Measurements from ENCODE around the gene KCNAB1. TPM values are rescaled to one million over a fixed set of nuclear protein-coding genes. Genes with fewer than 3 reads are reported as not detected.

KCNAB1 gene
- total and polyA plus RNA-seq, 2 of the 8 experiments (the other 6 are each of a cell fraction or from before 2014, with no cell fraction given) = 0.51 to 2.3 TPM

GRCh38 chr3:156404217-156404616 lies 283.8 kb downstream of the KCNAB1 start:
- Histone ChIP-seq H3K27ac (ENCODE audit: low read depth, low read length) (no peak overlapping the region), H3K4me1 (replicated peaks in 1 of 4; ENCODE audit: control insufficient read depth in 3 of 4, insufficient read depth in 4 of 4, low read length in 3 of 4) (peaks cover 0 to 2% (median 0%) of the 10 kb centered on the region in 4 experiments; a peak in 1 of 7 replicates), H2AFZ (ENCODE audit: low read length) (no peak overlapping the region), H3K4me3 (ENCODE audit: extremely low read depth in 1 of 4, insufficient read depth in 2 of 4, low read depth in 3 of 4, low read length in 4 of 4) (no peak overlapping the region), H2BK15ac (ENCODE audit: low read length) (no peak overlapping the region), H3K18ac (ENCODE audit: extremely low read depth, low read length) (no peak overlapping the region), H2BK20ac (ENCODE audit: low read length) (no peak overlapping the region), H3K14ac (ENCODE audit: insufficient read length) (no peak overlapping the region), H4K8ac (ENCODE audit: extremely low read depth, insufficient read depth, low read length) (no peak overlapping the region), H2AK5ac (ENCODE audit: low read depth, low read length) (no peak overlapping the region), H3K36me3 (ENCODE audit: control insufficient read depth in 2 of 4, insufficient read depth in 4 of 4, low read length in 3 of 4) (no peaks in the 10 kb centered on the region), H3K9me3 (ENCODE audit: insufficient read depth in 2 of 2, low read depth in 1 of 2, low read length in 1 of 2) (no peaks in the 10 kb centered on the region), H3K79me2 (ENCODE audit: control insufficient read depth in 1 of 2, insufficient read depth in 2 of 2, low read length in 2 of 2) (no peaks in the 10 kb centered on the region), H3K9ac (replicated peaks in 1 of 4; ENCODE audit: extremely low read depth in 1 of 4, low read depth in 3 of 4, low read length in 3 of 4) (no peak overlapping the region), H3K4me2 (ENCODE audit: insufficient read depth in 1 of 2, low read depth in 2 of 2, low read length in 2 of 2) (no peak overlapping the region), H3K27me3 (replicated peaks in 1 of 4; ENCODE audit: control insufficient read depth in 3 of 4, extremely low read depth in 1 of 4, insufficient read depth in 3 of 4, low read length in 3 of 4) (no peaks in the 10 kb centered on the region), H2BK12ac (ENCODE audit: low read depth, low read length) (no peak overlapping the region), H4K5ac (ENCODE audit: insufficient read length, low read depth, low read length) (no peak overlapping the region), H2BK120ac (replicated peaks; ENCODE audit: low read depth, low read length) (no peak overlapping the region), H2BK5ac (ENCODE audit: low read depth, low read length) (no peak overlapping the region), H3K79me1 (ENCODE audit: low read depth, low read length) (no peaks in the 10 kb centered on the region), H4K91ac (replicated peaks; ENCODE audit: insufficient read length, low read length) (no peak overlapping the region), H4K20me1 (replicated peaks in 1 of 2; ENCODE audit: control insufficient read depth in 1 of 2, insufficient read depth in 2 of 2, low read length in 2 of 2) (no peaks in the 10 kb centered on the region), H3K4ac (replicated peaks; ENCODE audit: insufficient read length, low read depth, low read length) (no peak overlapping the region), H3K23ac (ENCODE audit: insufficient read length) (no peak overlapping the region), H3K23me2 (ENCODE audit: low read depth, low read length) (no peaks in the 10 kb centered on the region), H3K56ac (replicated peaks; ENCODE audit: insufficient read length, low read depth, low read length) (no peak overlapping the region)
- DNase-seq (ENCODE audit: low read depth in 1 of 2, low spot score in 2 of 2) (no peak), FAIRE-seq (no peak)
- WGBS, 2 experiments (ENCODE audit: extremely low coverage in 1 of 2, insufficient coverage in 1 of 2, insufficient read length in 1 of 2, insufficient replicate concordance in 2 of 2, low coverage in 1 of 2, low lambda C conversion rate in 2 of 2, missing lambda C conversion rate in 1 of 2) = 80% methylated on average over 3 of the region's 3 CpGs; no CpG with 5 or more reads in 1 of the 2 experiments
- POLR2A ChIA-PET (ENCODE audit: partially characterized antibody) = no interaction called here
- CTCF ChIA-PET (ENCODE audit: partially characterized antibody) = interaction anchor here (2.0 kb wide), 1 partner anchor 39 kb away, joined by 5 read pairs; no protein-coding TSS in a partner anchor
- no peak for TF ChIP-seq JUN (IDR thresholded peaks at IDR 0.05; ENCODE audit: low read depth, low read length)
- TF ChIP-seq SIX5 (IDR thresholded peaks at IDR 0.05; ENCODE audit: low read depth, low read length) = no peak
- no peak for TF ChIP-seq ATF3 (IDR thresholded peaks at IDR 0.05; ENCODE audit: insufficient read depth, low read depth, low read length)
- no peak for TF ChIP-seq NANOG (IDR thresholded peaks at IDR 0.05; ENCODE audit: insufficient read depth, low read depth, low read length, poor library complexity, severe bottlenecking)
- no peak for TF ChIP-seq E2F6 (IDR thresholded peaks at IDR 0.05)
- no peak for TF ChIP-seq TCF12 (IDR thresholded peaks at IDR 0.05; ENCODE audit: low read depth, low read length)
- TF ChIP-seq YY1 (IDR thresholded peaks at IDR 0.05; ENCODE audit: low read depth, low read length) = no peak
- TF ChIP-seq RAD21 (IDR thresholded peaks at IDR 0.05 in 1 of 2, conservative IDR thresholded peaks at IDR 0.05 in 1 of 2; ENCODE audit: low read depth in 2 of 2, low read length in 2 of 2) = no peak
- TF ChIP-seq HDAC2 (IDR thresholded peaks at IDR 0.05; ENCODE audit: borderline replicate concordance in 1 of 2, low read depth in 2 of 2, low read length in 2 of 2) = no peak
- no peak for TF ChIP-seq SP1 (IDR thresholded peaks at IDR 0.05; ENCODE audit: low read depth, low read length)
- no peak for TF ChIP-seq RFX5 (IDR thresholded peaks at IDR 0.05; ENCODE audit: borderline replicate concordance, low read depth, low read length)
- no peak for TF ChIP-seq RXRA (IDR thresholded peaks at IDR 0.05; ENCODE audit: insufficient read depth, low read depth, low read length)
- no peak for TF ChIP-seq KDM1A (IDR thresholded peaks at IDR 0.05; ENCODE audit: borderline replicate concordance, low read length)

Measured in H1 (cell line).